Neuron (in vitro differentiated cells): ENCODE data around the gene SLC6A16.
"Not testable (repeated sequence)": the region's sequence is repeated elsewhere in the genome, so short reads cannot be mapped to it uniquely, and the experiment has no call there.

ENCODE experiments used
- H2AFZ ChIP-seq: one replicate; pipeline ENCODE4 v1.6.1; 2013; ENCODE audit warnings: low read depth, mild to moderate bottlenecking, inconsistent platforms, low read length, moderate library complexity
- H3K27me3 ChIP-seq: one replicate; pipeline ENCODE4 v1.6.1; 2013; ENCODE audit warnings: low read length; ENCODE audit not compliant: insufficient read depth
- H3K36me3 ChIP-seq: one replicate; pipeline ENCODE4 v1.6.1; 2013; ENCODE audit warnings: low read length; ENCODE audit not compliant: insufficient read depth
- H3K4me1 ChIP-seq: one replicate; pipeline ENCODE4 v1.6.1; 2013; ENCODE audit warnings: low read length; ENCODE audit not compliant: insufficient read depth
- H3K4me3 ChIP-seq: 2 replicates; pipeline ENCODE4 v1.5.1; 2013; ENCODE audit warnings: mild to moderate bottlenecking, low read length, moderate library complexity
- H3K9me3 ChIP-seq: one replicate; pipeline ENCODE4 v1.6.1; 2013; ENCODE audit warnings: low read length

SLC6A16 gene

DNA sequence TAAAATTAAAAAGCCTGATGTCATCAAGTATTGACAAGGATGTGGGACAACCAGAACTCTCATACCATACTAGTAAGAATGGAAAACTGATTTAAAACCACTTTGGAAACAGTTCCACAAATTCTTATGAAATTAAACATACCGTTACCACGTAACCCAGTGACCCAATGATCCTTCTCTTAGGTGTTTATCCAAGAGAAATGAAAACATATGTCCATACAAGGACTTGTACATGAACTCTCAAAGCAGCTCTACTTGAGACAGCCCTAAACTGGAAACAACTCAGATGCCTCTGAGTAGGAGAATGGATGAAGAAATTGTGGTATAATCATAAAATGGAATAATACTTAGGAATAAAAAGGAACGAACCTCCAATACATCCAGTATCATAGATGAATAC lies 27.6 kb downstream of the SLC6A16 start:
- Histone ChIP-seq H3K36me3 (peaks cover 12% of the 10 kb centered on the region), H3K4me1 (no peaks in the 10 kb centered on the region), H3K9me3 (no peaks in the 10 kb centered on the region), H3K4me3 (no peak overlapping the region), H3K27me3 (no peaks in the 10 kb centered on the region), H2AFZ (no peak overlapping the region)

GRCh38 chr19:49295208-49295880 lies 29.6 kb downstream of the SLC6A16 start:
- Histone ChIP-seq H3K4me3 (no peak overlapping the region), H3K9me3 (no peaks in the 10 kb centered on the region), H3K36me3 (peaks cover 25% of the 10 kb centered on the region), H3K4me1 (no peaks in the 10 kb centered on the region), H3K27me3 (no peaks in the 10 kb centered on the region), H2AFZ (no peak overlapping the region)

DNA sequence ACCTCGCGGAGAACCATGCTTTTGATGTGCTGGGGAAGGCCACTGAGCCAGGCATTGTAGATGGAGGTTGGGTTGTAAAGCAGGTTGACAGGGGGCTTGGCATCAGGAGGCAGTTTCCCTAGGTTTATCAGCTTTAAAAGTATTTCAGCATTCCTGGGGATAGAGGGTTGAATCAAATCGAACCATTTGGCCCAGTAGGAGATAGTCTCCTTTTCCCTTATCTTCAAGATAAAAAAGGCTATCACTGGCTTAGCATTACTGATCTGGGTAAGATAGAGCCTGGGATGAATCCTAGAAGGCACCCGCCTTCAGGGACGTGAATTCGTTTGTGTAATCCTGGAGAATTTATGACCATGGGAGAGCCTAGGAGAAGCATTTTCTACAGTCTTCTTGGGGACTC lies 30.6 kb downstream of the SLC6A16 start:
- Histone ChIP-seq H2AFZ (no peak overlapping the region), H3K4me1 (no peaks in the 10 kb centered on the region), H3K27me3 (no peaks in the 10 kb centered on the region), H3K36me3 (peaks cover 25% of the 10 kb centered on the region), H3K9me3 (peaks cover 1% of the 10 kb centered on the region), H3K4me3 (no peak overlapping the region)

GRCh38 chr19:49290517-49290916 lies 34.5 kb downstream of the SLC6A16 start:
- no peak overlapping the region for H2AFZ ChIP-seq
- no peak overlapping the region for H3K4me3 ChIP-seq
- peaks cover 5% of the 10 kb centered on the region for H3K9me3 ChIP-seq
- H3K4me1 ChIP-seq, result no peaks in the 10 kb centered on the region
- H3K27me3 ChIP-seq, result no peaks in the 10 kb centered on the region
- H3K36me3 ChIP-seq, result peaks cover 25% of the 10 kb centered on the region

DNA sequence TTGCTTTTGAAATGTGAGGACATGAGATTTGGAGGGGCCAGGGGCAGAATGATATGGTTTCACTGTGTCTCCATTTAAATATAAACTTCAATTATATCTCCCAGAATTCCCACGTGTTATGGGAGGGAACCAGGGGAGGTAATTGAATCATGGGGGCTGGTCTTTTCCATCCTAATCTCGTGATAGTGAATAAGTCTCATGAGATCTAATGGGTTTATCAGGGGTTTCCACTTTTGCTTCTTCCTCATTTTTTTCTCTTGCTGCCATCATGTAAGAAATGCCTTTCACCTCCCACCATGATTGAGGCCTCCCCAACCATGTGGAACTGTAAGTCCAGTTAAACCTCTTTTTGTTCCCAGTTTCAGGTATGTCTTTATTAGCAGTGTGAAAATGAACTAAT lies 35.7 kb downstream of the SLC6A16 start:
- not testable (repeated sequence) for H3K4me1 ChIP-seq, H3K27me3 ChIP-seq

DNA sequence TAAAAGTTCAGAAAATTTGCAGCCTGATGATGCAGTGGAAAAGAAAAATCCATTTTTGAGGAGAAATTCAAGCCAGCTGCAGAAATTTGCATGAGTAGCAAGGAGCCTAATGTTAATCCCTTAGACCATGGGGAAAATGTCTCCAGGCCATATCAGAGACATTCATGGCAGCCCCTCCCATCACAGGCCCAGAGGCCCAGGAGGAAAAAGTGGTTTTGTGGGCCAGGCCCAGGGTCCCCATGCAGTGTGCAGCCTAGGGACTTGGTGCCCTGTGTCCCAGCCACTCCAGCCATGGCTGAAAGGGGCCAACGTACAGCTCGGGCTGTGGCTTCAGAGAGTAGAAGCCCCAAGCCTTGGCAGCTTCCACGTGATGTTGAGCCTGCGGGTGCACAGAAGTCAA lies 36.8 kb downstream of the SLC6A16 start:
- peaks cover 19% of the 10 kb centered on the region for H3K36me3 ChIP-seq
- H3K9me3 ChIP-seq, H3K4me3 ChIP-seq, H3K4me1 ChIP-seq, H3K27me3 ChIP-seq, H2AFZ ChIP-seq: not testable (repeated sequence)

More for the DNA sequence above, 35.7 kb downstream of the SLC6A16 start:
- H3K36me3 ChIP-seq, result peaks cover 25% of the 10 kb centered on the region
- not testable (repeated sequence) for H2AFZ ChIP-seq, H3K9me3 ChIP-seq, H3K4me3 ChIP-seq

GRCh38 chr19:49287141-49287770 lies 37.7 kb downstream of the SLC6A16 start:
- H3K4me3 ChIP-seq, result no peak overlapping the region
- peaks cover 5% of the 10 kb centered on the region for H3K9me3 ChIP-seq
- no peaks in the 10 kb centered on the region for H3K27me3 ChIP-seq
- H3K36me3 ChIP-seq, result peaks cover 13% of the 10 kb centered on the region
- no peak overlapping the region for H2AFZ ChIP-seq
- no peaks in the 10 kb centered on the region for H3K4me1 ChIP-seq

- H3K4me1 ChIP-seq, result no peaks in the 10 kb centered on the region
- H3K4me3 ChIP-seq, result no peak overlapping the region
- H3K36me3 ChIP-seq, result no peaks in the 10 kb centered on the region
- H3K27me3 ChIP-seq, result no peaks in the 10 kb centered on the region
- H3K9me3 ChIP-seq, result peaks cover 2% of the 10 kb centered on the region
- H2AFZ ChIP-seq, result no peak overlapping the region
Measured at GRCh38 chr19:49282184-49282583, 42.8 kb downstream of the SLC6A16 start.

DNA sequence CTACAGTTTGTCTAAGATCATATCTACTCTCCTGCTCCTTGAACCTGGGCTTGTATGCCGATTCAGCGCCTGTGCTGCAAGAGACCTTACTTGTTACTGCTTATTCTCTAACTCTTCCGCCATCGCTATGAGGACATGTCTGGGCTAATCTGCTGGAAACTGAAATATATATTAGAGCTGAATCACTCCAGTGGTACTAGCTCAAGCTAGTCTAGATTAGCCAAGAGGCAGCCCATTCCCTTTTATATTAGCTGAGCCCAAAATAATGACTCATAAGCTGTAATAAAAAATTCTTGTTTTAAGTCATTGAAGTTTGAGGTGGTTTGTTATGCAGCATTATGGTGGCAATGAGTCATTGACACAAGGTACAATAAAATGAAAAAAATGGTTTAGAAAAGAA lies 52.8 kb downstream of the SLC6A16 start:
- H3K27me3 ChIP-seq, result no peaks in the 10 kb centered on the region
- H2AFZ ChIP-seq, result no peak overlapping the region
- H3K4me3 ChIP-seq, result no peak overlapping the region
- no peaks in the 10 kb centered on the region for H3K36me3 ChIP-seq
- H3K4me1 ChIP-seq, result no peaks in the 10 kb centered on the region
- H3K9me3 ChIP-seq, result peaks cover 8% of the 10 kb centered on the region

- Histone ChIP-seq H3K9me3 (peaks cover 8% of the 10 kb centered on the region), H3K27me3 (no peaks in the 10 kb centered on the region), H3K4me1 (no peaks in the 10 kb centered on the region)
Measured at GRCh38 chr19:49271080-49271753, 53.8 kb downstream of the SLC6A16 start.

DNA sequence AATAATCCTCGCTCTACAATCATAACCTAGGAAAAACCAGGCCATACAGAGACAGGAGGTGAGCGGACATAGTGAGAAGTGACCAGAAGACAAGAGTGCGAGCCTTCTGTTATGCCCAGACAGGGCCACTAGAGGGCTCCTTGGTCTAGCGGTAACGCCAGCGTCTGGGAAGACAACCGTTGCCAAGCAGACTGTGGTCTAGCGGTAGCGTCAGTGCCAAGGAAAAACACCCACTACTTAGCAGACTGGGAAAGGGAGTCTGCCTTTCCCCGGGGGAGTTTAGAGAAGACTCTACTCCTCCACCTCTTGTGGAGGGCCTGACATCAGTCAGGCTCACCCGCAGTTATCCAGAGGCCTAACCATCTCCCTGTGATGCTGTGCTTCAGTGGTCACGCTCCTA lies 58.6 kb downstream of the SLC6A16 start:
- H3K36me3 ChIP-seq, H2AFZ ChIP-seq, H3K27me3 ChIP-seq, H3K4me1 ChIP-seq, H3K4me3 ChIP-seq: not testable (repeated sequence)
- H3K9me3 ChIP-seq, result peaks cover 12% of the 10 kb centered on the region

More at GRCh38 chr19:49271080-49271753, 53.8 kb downstream of the SLC6A16 start:
- H2AFZ ChIP-seq, result no peak overlapping the region
- H3K36me3 ChIP-seq, result no peaks in the 10 kb centered on the region
- no peak overlapping the region for H3K4me3 ChIP-seq

- H2AFZ ChIP-seq, result no peak overlapping the region
- no peaks in the 10 kb centered on the region for H3K4me1 ChIP-seq
- peaks cover 9% of the 10 kb centered on the region for H3K9me3 ChIP-seq
- H3K4me3 ChIP-seq, result no peak overlapping the region
- H3K27me3 ChIP-seq, result no peaks in the 10 kb centered on the region
- no peaks in the 10 kb centered on the region for H3K36me3 ChIP-seq
Measured at GRCh38 chr19:49264258-49264657, 60.7 kb downstream of the SLC6A16 start.

- Histone ChIP-seq H3K9me3 (peaks cover 9% of the 10 kb centered on the region), H3K27me3 (no peaks in the 10 kb centered on the region), H2AFZ (no peak overlapping the region), H3K36me3 (no peaks in the 10 kb centered on the region), H3K4me1 (no peaks in the 10 kb centered on the region), H3K4me3 (no peak overlapping the region)
Measured at GRCh38 chr19:49261602-49262001, 63.4 kb downstream of the SLC6A16 start.
